GM23338 (cell line): ENCODE data around the gene CDC6.

Source experiments
- CTCF ChIP-seq, 2 experiments: fragments of 200-600 bp in 1 of 2; sonication (generic) in 1 of 2; conservative IDR thresholded peaks; 2 replicates each; pipeline versions ENCODE4 v1.5.1 to v1.6.1; 2016 to 2017; ENCODE audit warnings: antibody characterized with exemption in 2 of 2, low read depth in 2 of 2, mild to moderate bottlenecking in 2 of 2, moderate library complexity in 1 of 2
- EZH2 ChIP-seq: fragments of 200-600 bp; sonication (generic); IDR thresholded peaks from one replicate; pipeline ENCODE4 v1.8.0; 2017; ENCODE audit warnings: antibody characterized with exemption, mild to moderate bottlenecking, low read depth; ENCODE audit not compliant: unreplicated experiment
- JUNB ChIP-seq: IDR thresholded peaks from one replicate; pipeline ENCODE4 v1.6.1; 2016; ENCODE audit warnings: antibody characterized with exemption; ENCODE audit not compliant: unreplicated experiment
- POLR2AphosphoS5 ChIP-seq: IDR thresholded peaks from 2 replicates; pipeline ENCODE4 v1.6.1; 2016; ENCODE audit warnings: antibody characterized with exemption, low read depth

GRCh38 chr17:40268141-40268712 lies 19.5 kb upstream of the CDC6 start:
- no peak for TF ChIP-seq CTCF (conservative IDR thresholded peaks at IDR 0.05; ENCODE audit: low read depth in 2 of 2)
- no peak for TF ChIP-seq POLR2AphosphoS5
- TF ChIP-seq JUNB, result no peak
- TF ChIP-seq EZH2, result no peak
